ENCODE measurements around the gene NID2. TPM values are rescaled to one million over a fixed set of nuclear protein-coding genes. Genes with fewer than 3 reads are reported as not detected.

NID2 gene
- total RNA-seq, 1 donor, result 146 TPM

DNA sequence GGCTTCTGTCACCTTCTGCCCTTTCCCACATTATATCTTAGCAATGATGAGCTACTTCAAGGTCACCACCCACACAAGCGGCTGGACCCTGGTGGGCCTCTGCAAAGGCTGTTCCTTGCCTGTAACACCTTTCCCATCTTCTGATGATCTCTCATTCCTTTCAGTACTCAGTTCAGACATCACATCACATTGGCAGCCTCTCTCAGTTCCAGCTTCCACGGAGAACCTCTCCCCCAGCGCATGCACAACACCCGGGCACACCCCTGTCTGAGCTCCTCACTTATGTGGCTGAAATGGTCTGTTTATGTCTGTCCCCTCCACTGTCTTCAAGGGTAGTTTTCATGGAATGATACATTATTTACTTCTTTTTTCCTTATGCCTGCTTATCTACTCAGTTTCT, 6.5 kb upstream of the NID2 start:
- H3K4me3 ChIP-seq (ENCODE audit: low read depth, low read length), result no peak overlapping the region
- DNase-seq (ENCODE audit: low read depth), result no peak
- TF ChIP-seq, protein P1, sequence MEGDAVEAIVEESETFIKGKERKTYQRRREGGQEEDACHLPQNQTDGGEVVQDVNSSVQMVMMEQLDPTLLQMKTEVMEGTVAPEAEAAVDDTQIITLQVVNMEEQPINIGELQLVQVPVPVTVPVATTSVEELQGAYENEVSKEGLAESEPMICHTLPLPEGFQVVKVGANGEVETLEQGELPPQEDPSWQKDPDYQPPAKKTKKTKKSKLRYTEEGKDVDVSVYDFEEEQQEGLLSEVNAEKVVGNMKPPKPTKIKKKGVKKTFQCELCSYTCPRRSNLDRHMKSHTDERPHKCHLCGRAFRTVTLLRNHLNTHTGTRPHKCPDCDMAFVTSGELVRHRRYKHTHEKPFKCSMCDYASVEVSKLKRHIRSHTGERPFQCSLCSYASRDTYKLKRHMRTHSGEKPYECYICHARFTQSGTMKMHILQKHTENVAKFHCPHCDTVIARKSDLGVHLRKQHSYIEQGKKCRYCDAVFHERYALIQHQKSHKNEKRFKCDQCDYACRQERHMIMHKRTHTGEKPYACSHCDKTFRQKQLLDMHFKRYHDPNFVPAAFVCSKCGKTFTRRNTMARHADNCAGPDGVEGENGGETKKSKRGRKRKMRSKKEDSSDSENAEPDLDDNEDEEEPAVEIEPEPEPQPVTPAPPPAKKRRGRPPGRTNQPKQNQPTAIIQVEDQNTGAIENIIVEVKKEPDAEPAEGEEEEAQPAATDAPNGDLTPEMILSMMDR (IDR thresholded peaks at IDR 0.05; ENCODE audit: insufficient read depth, low read length), result no peak

DNA sequence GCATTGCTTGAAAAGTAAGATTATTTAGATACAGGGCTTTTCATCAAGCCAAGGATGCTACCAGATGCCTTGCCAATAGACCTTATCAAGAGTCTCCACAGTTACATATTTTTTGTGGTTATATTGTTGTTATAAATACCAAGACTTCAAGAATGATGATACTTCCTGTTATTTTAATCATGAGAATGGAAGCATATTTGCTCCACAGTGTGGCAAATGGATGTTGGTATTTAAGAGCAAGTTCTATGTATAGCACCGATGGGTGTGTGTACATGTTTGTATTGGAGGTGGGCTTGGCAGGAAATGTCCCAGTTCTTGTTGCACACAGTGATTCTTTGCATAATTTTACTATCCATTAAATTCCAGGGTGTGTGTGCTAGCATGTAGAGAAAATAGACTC, 4.4 kb upstream of the NID2 start:
- no peak for DNase-seq (ENCODE audit: low read depth)
- no peak overlapping the region for H3K4me3 ChIP-seq (ENCODE audit: low read depth, low read length)
- TF ChIP-seq, protein P1 (IDR thresholded peaks at IDR 0.05; ENCODE audit: insufficient read depth, low read length), result no peak

DNA sequence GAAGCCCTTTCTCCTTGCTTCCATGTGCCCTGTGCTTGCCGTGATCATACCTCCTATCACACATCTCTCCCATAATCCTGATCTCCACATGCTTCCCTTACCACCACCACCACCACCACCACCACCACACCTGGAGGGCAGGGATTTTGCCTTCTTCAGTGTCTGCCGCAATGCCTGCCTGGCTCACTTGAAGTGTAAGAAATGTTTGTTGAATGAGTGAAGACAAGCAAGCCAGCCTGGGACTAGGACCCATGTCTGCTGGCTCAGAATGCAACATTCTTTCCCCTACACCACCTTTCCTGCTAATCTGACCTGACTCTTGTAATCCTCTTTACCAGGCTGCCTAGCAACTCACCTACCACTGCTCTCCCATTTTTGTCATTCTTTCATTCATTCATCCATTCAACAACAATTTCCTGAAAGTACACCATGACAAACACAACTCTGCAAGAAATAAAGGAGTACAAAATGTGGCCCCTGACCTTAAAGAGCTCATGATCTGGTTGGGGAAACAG, 3.5 kb upstream of the NID2 start:
- H3K4me3 ChIP-seq (ENCODE audit: low read depth, low read length), result no peak overlapping the region
- TF ChIP-seq, protein P1 (IDR thresholded peaks at IDR 0.05; ENCODE audit: insufficient read depth, low read length), result no peak
- no peak for DNase-seq (ENCODE audit: low read depth)

DNA sequence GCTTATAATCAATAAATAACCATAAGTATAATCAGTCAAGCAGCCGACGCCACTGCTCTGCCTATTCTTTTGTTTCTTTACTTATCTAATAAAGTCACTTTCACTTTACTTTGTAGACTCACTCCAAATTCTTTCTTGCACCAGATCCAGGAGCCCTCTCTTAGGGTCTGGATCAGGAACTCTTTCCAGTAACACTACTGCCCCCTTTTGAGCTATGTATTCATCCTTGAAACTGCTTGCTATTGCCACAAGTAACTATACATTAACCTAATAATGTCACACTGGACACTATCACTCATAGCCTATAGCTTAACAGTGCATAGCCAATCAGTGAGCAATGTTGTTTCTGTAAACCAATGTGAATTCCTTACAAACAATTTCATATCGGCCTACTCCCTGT, 2.8 kb upstream of the NID2 start:
- TF ChIP-seq, protein P1 (IDR thresholded peaks at IDR 0.05; ENCODE audit: insufficient read depth, low read length), result no peak
- H3K4me3 ChIP-seq (ENCODE audit: low read depth, low read length), result no peak overlapping the region
- DNase-seq (ENCODE audit: low read depth), result peak; percentile 31

DNA sequence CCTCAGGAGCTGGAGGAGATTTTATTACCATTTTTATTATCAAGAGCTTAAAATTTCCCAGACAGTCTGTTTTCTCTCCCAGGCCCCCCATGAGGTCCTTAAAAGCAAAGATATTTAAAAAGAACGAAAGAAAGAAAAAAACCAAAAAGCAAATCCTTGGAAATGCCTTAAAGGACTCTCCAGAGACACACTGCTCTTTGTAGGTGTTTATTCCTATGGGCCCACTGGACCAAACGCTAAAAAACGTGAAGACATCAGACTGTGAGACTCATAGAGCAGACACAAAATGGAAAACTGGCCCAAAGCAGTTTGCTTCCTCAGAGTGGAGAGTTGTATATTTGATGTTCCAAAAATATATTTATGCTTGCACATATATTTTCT, 1.2 kb upstream of the NID2 start:
- DNase-seq (ENCODE audit: low read depth), result no peak
- TF ChIP-seq, protein P1 (IDR thresholded peaks at IDR 0.05; ENCODE audit: insufficient read depth, low read length), result no peak
- H3K4me3 ChIP-seq (ENCODE audit: low read depth, low read length), result peak overlapping the region; percentile 98

DNA sequence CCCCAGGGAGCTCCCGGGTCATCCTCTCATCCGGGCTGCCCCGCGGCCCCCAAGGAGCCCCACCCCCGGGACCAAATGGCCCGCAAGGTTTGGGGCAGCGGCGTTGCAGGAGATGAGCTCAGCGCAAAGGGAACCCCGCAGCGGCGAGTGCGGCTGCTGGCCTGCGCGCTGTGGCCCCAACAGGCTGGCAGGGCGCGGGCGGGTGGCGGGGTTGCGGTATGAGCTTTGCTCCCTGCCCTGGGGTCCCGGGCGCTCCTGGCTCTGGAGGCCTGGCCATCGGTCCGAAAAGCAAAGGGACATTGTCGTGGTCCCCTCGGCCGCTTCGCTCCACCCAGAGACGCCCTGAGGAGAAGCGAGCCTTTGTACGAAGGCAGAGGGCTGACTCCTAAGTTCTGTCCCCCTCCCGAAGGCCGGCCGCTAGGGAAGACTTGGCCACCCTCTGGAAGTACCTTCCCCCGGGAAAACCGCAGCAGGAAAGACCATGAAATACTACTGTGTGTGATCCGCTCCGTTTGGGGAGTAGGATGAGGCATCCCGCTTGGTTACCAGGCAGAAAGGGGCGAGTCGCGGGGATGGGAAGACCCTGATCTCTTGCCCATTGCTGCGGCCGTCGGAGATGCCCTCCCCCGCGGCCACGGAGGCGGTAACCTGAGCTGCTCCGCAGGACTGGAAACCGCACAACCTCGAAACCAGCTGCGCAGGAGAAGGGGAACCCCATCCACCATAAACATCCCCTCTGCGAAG, 620 bp upstream of the NID2 start:
- H3K4me3 ChIP-seq (ENCODE audit: low read depth, low read length), result peak overlapping the region; percentile 98
- TF ChIP-seq, protein P1 (IDR thresholded peaks at IDR 0.05; ENCODE audit: insufficient read depth, low read length), result peak; percentile 6
- peak; percentile 51 for DNase-seq (ENCODE audit: low read depth)

All from fibroblast of the aortic adventitia (primary cell).